PC-9 (cell line): Measurements from ENCODE around the gene FAM81B. TPM values are rescaled to one million over a fixed set of nuclear protein-coding genes. Genes with fewer than 3 reads are reported as not detected.

Experiments
- BruUV-seq: library from RNA; stranded (reverse); fragments of 400-500 nt; replicated peaks from 2 replicates; lab custom pipeline; 2021; lab: Mats Ljungman, UMichigan
- CTCF ChIA-PET: fragments of 300-600 bp; sonication (Branson Sonifier 250); formaldehyde crosslinking; loops from one replicate; lab custom pipeline; 2022; ENCODE audit warnings: antibody characterized with exemption; lab: Charles Lee
- POLR2A ChIA-PET: fragments of 300-600 bp; sonication (Branson Sonifier 250); formaldehyde crosslinking; loops from one replicate; lab custom pipeline; 2022; ENCODE audit warnings: antibody characterized with exemption; ENCODE audit not compliant: unreplicated experiment; lab: Charles Lee
- DNase-seq, 2 experiments: peaks; one replicate each; pipeline versions ENCODE4 v3.0.0 to v3.0.0-alpha.2; 2015 to 2022; ENCODE audit warnings: mixed read lengths in 1 of 2
- H2AFZ ChIP-seq: fragments of 200-600 bp; sonication (generic); 2 replicates; pipeline ENCODE4 v1.8.1; 2017; ENCODE audit warnings: antibody characterized with exemption
- H3F3A ChIP-seq: fragments of 200-600 bp; sonication (generic); 2 replicates; pipeline ENCODE4 v1.8.1; 2017; ENCODE audit warnings: antibody characterized with exemption, mild to moderate bottlenecking, low read depth; ENCODE audit not compliant: insufficient read depth
- H3K27ac ChIP-seq: fragments of 200-600 bp; sonication (generic); 2 replicates; pipeline ENCODE4 v1.6.1; 2016; ENCODE audit warnings: mixed run types
- H3K27me3 ChIP-seq: fragments of 200-600 bp; sonication (generic); 2 replicates; pipeline ENCODE4 v1.6.1; 2016; ENCODE audit warnings: low read depth, mixed run types; ENCODE audit not compliant: insufficient read depth
- H3K36me3 ChIP-seq: fragments of 200-600 bp; sonication (generic); 2 replicates; pipeline ENCODE4 v1.6.1; 2016; ENCODE audit warnings: low read depth, mixed run types
- H3K4me1 ChIP-seq: fragments of 200-600 bp; sonication (generic); replicated peaks from 2 replicates; pipeline ENCODE4 v1.6.1; 2016; ENCODE audit warnings: mixed run types; ENCODE audit not compliant: insufficient read depth
- H3K4me2 ChIP-seq: fragments of 200-600 bp; sonication (generic); 2 replicates; pipeline ENCODE4 v1.6.1; 2017; ENCODE audit warnings: mixed run types
- H3K4me3 ChIP-seq: fragments of 200-600 bp; sonication (generic); 2 replicates; pipeline ENCODE4 v1.6.1; 2016; ENCODE audit warnings: mixed run types
- H3K79me2 ChIP-seq: fragments of 200-600 bp; sonication (generic); 2 replicates; pipeline ENCODE4 v1.6.1; 2017; ENCODE audit warnings: low read depth, mixed run types
- H3K9me2 ChIP-seq: fragments of 200-600 bp; sonication (generic); 2 replicates; pipeline ENCODE4 v1.8.1; 2017; ENCODE audit warnings: mild to moderate bottlenecking; ENCODE audit not compliant: insufficient read depth
- H3K9me3 ChIP-seq: fragments of 200-600 bp; sonication (generic); 2 replicates; pipeline ENCODE4 v1.8.1; 2016; ENCODE audit warnings: low read depth; ENCODE audit not compliant: insufficient read depth
- H4K20me1 ChIP-seq: fragments of 200-600 bp; sonication (generic); 2 replicates; pipeline ENCODE4 v1.8.1; 2017; ENCODE audit not compliant: insufficient read depth
- CTCF ChIP-seq: fragments of 200-600 bp; sonication (generic); conservative IDR thresholded peaks from 2 replicates; pipeline ENCODE4 v1.6.1; 2017; ENCODE audit warnings: mixed run types, antibody characterized with exemption, mild to moderate bottlenecking, moderate library complexity
- EZH2 ChIP-seq: fragments of 200-600 bp; sonication (generic); IDR thresholded peaks from 2 replicates; pipeline ENCODE4 v1.8.0; 2017; ENCODE audit warnings: antibody characterized with exemption, low read depth
- intact Hi-C: fragments of 100-400 bp; cut with micrococcal nuclease; formaldehyde crosslinking; loops from one replicate; pipeline ENCODE4 v1.10.0; 2022; ENCODE audit not compliant: unreplicated experiment
- total RNA-seq: library from RNA; stranded (reverse); gene quantifications from 2 replicates; pipeline ENCODE4 v1.2.3, GENCODE V29; 2021

Gene FAM81B
- total RNA-seq, 1 experiment from 2014 or later = 5.0 TPM

GRCh38 chr5:95447961-95448360 lies 56.8 kb downstream of the FAM81B start:
- 0 out of 2 replicates have a peak, but pooled peaks cover 3% of the 10 kb centered on the region for H3K9me2 ChIP-seq
- 0 out of 2 replicates have a peak, but pooled peaks cover 6% of the 10 kb centered on the region for H3K9me3 ChIP-seq
- CTCF ChIA-PET = no interaction called here
- no peaks in the 10 kb centered on the region for H3K79me2 ChIP-seq
- no peak overlapping the region for H2AFZ ChIP-seq
- H3K4me1 ChIP-seq = peaks cover 28% of the 10 kb centered on the region
- no peaks in the 10 kb centered on the region for H3K27me3 ChIP-seq
- POLR2A ChIA-PET = no interaction called here
- no peak for TF ChIP-seq EZH2
- no peak overlapping the region for H3K4me2 ChIP-seq
- peaks cover 15% of the 10 kb centered on the region for H3F3A ChIP-seq
- H3K27ac ChIP-seq = no peak overlapping the region
- no peak for DNase-seq
- no peaks in the 10 kb centered on the region for H3K36me3 ChIP-seq
- no peak overlapping the region for H3K4me3 ChIP-seq
- intact Hi-C loops = loop anchor here (5.0 kb wide), 1 partner anchor 56 kb away; the partner anchor contains the start of gene FAM81B
- H4K20me1 ChIP-seq = no peaks in the 10 kb centered on the region
- no TSS peak for BruUV-seq

- Histone ChIP-seq H3K27me3 (no peaks in the 10 kb centered on the region), H3K4me2 (no peak overlapping the region), H3F3A (peaks cover 15% of the 10 kb centered on the region), H3K9me2 (0 out of 2 replicates have a peak, but pooled peaks cover 3% of the 10 kb centered on the region), H3K27ac (no peak overlapping the region), H3K36me3 (no peaks in the 10 kb centered on the region), H2AFZ (no peak overlapping the region), H4K20me1 (no peaks in the 10 kb centered on the region), H3K79me2 (no peaks in the 10 kb centered on the region), H3K4me1 (peaks cover 28% of the 10 kb centered on the region), H3K9me3 (0 out of 2 replicates have a peak, but pooled peaks cover 6% of the 10 kb centered on the region), H3K4me3 (no peak overlapping the region)
- TF ChIP-seq EZH2 (no peak), CTCF (no peak)
- no peak for DNase-seq
- intact Hi-C loops = loop anchor here (5.0 kb wide), 1 partner anchor 56 kb away; the partner anchor contains the start of gene FAM81B
- ChIA-PET CTCF (no interaction called here), POLR2A (no interaction called here)
- no TSS peak for BruUV-seq
These were observed 57.6 kb downstream of the FAM81B start for GRCh38 chr5:95448789-95449188.

GRCh38 chr5:95449460-95449859 lies 58.3 kb downstream of the FAM81B start:
- Histone ChIP-seq H3K9me3 (0 out of 2 replicates have a peak, but pooled peaks cover 6% of the 10 kb centered on the region), H4K20me1 (no peaks in the 10 kb centered on the region), H3K27me3 (no peaks in the 10 kb centered on the region), H3K27ac (no peak overlapping the region), H3K4me2 (no peak overlapping the region), H3F3A (peaks cover 15% of the 10 kb centered on the region), H3K9me2 (0 out of 2 replicates have a peak, but pooled peaks cover 3% of the 10 kb centered on the region), H3K36me3 (no peaks in the 10 kb centered on the region), H3K4me1 (peaks cover 28% of the 10 kb centered on the region), H3K4me3 (no peak overlapping the region), H3K79me2 (no peaks in the 10 kb centered on the region), H2AFZ (no peak overlapping the region)
- no peak for DNase-seq
- no peak for TF ChIP-seq EZH2
- TF ChIP-seq CTCF = no peak
- ChIA-PET POLR2A (no interaction called here), CTCF (no interaction called here)
- no TSS peak for BruUV-seq
- intact Hi-C loops = loop anchor here (5.0 kb wide), 1 partner anchor 57 kb away; the partner anchor contains the start of gene FAM81B

- intact Hi-C loops = no loop called here
- Histone ChIP-seq H3K4me1 (no peaks in the 10 kb centered on the region), H3K79me2 (no peaks in the 10 kb centered on the region), H3F3A (no peaks in the 10 kb centered on the region), H3K4me2 (no peak overlapping the region), H3K27me3 (no peaks in the 10 kb centered on the region), H4K20me1 (no peaks in the 10 kb centered on the region), H3K27ac (no peak overlapping the region), H3K36me3 (no peaks in the 10 kb centered on the region), H3K4me3 (no peak overlapping the region), H2AFZ (no peak overlapping the region), H3K9me2 (peaks cover 3% of the 10 kb centered on the region; the same call in 1 of the 2 replicates), H3K9me3 (no peaks in the 10 kb centered on the region)
- CTCF ChIA-PET = no interaction called here
- no TSS peak for BruUV-seq
- TF ChIP-seq CTCF = no peak
- TF ChIP-seq EZH2 = no peak
- DNase-seq = no peak
- POLR2A ChIA-PET = no interaction called here
These were observed 63.4 kb downstream of the FAM81B start for GRCh38 chr5:95454536-95454935.
